HG03097 (cell line): ENCODE results near the gene LYAR.
A peak's percentile ranks its signal among the peaks of the same experiment; 100 is the strongest.

Experiments
- ATAC-seq: cut with Tn5 transposase; IDR thresholded peaks from one replicate; pipeline ENCODE4 v1.9.1; 2021; ENCODE audit not compliant: unreplicated experiment, low FRiP score

Gene LYAR

GRCh38 chr4:4289941-4290850 is at the start of gene LYAR, which contains the start of gene ZBTB49:
Gene LYAR, minus strand, starts transcription at chr4:4290154. Its CDS starts 6,412 bp downstream, at chr4:4283742.
Gene ZBTB49, plus strand, starts transcription at chr4:4290251. Its CDS starts 9,695 bp downstream, at chr4:4299946.
- ATAC-seq = peak; percentile 80

DNA sequence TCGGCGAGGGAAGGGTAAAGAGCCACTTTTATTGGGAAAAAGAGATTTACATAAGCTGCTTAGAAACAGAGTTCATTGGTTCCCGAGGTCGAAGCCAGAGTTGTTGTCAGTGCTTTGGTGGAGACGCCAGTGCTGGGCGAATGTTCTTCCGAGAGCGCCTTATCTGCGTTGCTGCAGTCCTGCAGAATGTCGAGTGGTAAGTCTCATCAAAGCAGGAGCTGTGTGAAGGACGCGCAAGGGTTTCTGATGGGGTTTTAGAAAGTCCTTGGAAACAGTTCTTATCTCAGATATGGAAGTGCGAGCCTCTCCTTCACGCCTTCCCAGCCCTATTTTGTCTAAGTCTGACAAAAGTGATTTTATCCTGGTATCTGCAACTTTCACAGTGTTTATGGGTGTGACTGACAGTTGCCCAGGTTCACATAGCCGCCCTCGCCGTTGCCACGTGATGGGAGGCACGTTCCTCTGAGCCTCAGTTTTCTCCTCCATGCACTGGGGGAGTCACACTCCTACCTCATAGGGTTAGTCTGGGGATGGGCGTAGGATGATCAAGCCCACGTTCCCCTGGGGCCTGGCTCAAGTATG is 49.6 kb upstream of the LYAR start:
- ATAC-seq = no peak

- ATAC-seq = no peak
These were observed 48.5 kb upstream of the LYAR start for GRCh38 chr4:4338210-4339001.

- no peak for ATAC-seq
These were observed 45.0 kb upstream of the LYAR start for GRCh38 chr4:4334798-4335520.

DNA sequence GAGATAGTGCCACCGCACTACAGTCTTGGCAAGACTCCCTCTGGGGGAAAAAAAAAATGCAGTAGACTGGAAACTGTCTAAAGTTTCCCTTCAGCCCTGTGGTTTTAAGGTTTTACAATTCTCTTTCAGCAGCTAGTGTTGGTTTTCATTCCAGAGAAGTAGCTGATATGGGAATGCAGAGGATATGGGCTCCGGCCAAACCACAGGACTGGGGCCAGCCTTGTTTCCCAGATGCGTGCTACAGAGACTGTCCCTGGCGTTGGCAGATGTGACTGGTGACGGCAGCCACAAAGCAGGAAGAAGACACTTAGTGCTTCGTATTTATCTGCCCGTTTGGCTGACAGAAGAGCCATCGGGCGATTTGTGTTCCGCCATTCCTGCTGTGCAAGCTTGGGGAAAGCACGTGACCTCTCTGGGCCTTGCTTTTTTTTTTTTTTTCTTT is 43.3 kb upstream of the LYAR start:
- ATAC-seq = no peak

DNA sequence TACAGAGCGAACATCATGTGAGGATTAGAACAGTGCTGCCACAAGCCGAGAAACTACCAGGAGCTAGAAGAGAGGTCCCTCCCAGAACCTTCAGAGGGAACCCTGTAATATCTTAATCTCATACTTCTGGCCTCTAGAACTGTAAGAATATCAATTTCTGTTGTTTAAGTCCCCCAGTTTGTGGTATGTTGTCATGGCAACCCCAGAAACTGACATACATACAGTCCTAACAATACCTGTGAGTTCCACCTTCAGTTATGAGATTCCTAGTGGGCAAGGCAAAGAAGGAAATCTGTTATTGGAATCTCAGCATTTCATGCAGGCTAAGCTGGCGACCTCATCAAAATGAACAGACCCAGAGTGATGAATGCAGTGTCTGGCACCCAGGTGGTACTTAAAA is 42.6 kb upstream of the LYAR start:
- ATAC-seq = no peak

DNA sequence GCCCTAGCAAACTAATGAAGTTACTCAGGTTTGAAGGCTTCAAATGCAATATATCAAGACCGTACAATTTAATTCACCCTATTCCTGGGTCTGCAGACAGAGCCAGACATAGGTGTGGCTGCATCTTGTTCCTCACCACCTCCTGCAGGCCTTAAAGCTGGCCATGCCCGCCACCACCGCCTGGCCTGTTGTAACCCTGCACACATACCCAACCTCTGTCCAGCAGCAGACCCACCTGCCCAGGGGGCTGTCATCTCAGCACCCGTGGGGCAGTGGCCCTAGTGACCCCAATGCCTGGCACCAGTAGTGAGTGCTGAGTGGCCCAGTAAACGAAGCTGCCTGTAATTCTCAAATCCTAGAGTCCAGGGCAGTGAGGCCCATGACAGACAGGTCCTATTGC is 40.8 kb upstream of the LYAR start:
- ATAC-seq = no peak

- ATAC-seq = no peak
These were observed 39.5 kb upstream of the LYAR start for GRCh38 chr4:4329496-4329895.

GRCh38 chr4:4328840-4329239 is 38.9 kb upstream of the LYAR start:
- ATAC-seq = no peak

DNA sequence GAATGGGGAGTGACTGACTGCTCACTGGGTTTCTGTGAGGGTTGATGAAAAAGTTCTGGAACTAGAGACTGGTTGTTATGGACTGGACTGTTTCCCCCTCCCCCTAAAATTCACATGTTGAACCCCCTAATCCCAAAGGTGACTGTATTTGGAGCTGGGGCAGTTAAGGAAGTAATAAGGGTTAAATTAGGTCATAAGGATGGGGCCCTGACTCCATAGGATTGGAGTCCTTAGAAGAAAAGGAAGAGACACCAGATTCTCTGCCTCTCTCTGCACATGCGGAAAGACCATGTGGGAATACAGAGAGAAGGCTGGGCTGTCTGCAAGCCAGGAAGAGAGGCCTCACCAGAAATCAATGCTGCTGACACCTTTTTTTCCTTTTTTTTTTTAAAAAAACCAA is 38.3 kb upstream of the LYAR start:
- no peak for ATAC-seq

DNA sequence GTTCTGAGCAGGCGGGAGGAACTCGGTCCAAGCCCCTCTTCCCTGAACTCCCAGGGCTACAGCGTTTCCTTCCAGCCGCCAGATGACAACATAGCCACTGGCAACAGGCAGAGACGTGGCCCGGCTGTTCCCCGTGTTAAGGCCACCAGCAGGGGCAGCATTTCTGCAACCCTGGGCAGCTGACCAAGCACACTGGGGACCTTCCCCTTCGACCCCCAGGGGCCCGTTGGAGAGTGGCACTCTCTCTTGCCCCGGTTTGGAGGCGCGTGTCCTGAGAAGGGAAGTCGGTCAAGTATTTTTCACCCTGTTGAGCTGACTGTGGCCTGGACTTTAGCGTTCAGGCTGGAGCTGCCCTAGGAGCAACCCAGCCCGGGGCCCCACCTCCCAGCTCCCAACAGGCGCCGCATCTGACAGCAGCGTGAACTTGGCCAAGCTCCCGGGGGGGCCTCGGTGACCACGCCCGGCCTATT is 37.7 kb upstream of the LYAR start:
- ATAC-seq = no peak

DNA sequence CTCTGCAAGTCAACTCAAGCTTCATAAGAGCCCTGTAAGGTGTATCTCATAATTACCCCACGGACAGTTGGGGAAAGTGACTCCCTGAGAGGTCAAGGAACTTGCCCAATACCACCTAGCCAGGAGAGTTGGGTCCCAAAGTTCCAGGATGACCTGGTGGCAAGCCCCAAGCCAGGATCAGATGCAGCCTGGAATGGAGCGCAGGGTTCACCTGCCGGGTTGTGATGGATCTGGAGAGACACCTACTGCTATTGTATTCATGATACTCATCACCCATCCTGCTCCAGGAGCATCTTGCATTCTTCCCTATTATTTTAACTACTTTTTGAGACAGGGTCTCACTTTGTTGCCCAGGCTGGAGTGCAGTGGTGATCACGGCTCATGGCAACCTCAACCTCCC is 36.2 kb upstream of the LYAR start:
- no peak for ATAC-seq

GRCh38 chr4:4325321-4325720 is 35.4 kb upstream of the LYAR start:
- no peak for ATAC-seq

DNA sequence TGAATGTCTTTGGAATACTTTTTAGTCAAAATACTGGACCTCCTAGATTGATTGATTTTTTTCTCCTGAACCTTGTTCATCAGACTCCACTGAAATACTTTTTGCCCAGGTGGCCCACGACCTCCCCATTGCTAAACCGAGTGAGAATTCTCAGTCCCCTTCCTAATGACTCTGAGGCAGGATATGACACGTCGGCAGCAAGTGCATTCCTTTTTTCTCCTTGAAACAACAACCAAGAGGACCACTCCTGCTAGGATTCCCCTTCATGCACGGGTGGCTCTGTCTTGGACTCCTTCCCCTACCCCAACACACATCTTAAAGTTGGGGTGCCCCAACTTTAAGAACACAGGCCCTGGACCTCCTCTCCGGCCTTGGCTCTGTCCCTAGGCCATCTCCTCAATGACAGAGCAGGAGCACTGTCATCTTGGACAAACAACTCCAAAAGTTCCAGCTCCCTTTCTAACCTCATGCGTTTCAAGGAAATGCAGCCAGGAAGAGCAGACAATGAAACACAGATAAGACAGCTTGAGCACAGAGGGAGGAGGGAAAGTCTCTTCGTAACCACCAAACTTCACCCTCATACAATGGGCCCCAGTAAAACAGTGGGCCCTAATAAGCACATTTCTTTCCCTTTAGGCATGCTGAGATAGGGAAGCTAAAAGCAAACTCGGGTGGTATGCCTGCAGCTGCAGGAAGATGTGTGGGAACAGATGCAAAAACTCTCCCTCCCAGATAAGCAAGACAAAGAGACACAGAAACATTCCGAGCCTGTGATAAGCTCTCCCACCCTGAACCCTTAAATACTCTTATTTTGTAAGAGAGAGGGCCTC is 34.0 kb upstream of the LYAR start:
- no peak for ATAC-seq

GRCh38 chr4:4321951-4322688 is 32.2 kb upstream of the LYAR start:
- ATAC-seq = no peak

DNA sequence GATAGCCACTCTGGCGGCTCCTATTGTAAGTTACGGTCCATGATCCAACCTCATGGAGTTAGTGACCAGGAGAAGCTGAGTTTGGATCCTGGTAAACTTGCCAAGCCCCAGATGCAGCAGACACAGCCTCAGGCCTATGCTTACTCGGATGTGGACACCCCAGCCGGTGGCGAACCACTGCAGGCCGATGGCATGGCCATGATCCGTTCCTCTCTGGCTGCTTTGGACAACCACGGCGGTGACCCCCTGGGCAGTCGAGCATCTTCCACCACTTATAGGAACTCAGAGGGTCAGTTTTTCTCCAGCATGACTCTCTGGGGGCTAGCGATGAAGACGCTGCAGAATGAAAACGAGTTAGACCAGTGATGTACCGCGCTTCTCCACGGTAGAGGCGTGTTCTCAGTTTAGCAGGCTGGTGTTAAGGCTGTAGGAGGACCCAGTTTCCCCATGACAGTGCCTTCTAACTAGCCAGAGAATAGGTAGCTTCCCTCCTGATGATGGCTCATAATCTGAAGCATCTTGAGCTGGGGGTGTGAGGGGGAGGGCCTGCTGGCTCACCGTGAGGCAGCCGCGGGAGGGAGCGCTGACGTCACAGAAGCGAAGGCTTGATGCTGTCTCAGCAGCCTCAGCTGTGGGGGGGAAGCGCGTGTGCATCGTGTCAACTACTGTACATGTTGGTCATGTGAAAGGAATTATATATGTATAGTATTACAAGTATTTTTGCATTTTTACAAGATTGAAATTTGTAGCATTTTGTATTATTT is 31.2 kb upstream of the LYAR start:
- no peak for ATAC-seq

GRCh38 chr4:4320528-4320927 is 30.6 kb upstream of the LYAR start:
- ATAC-seq = no peak
